Duodenal mucosa (tissue), 2 donors: ENCODE data around the gene GIT2.
"Not testable (repeated sequence)": the region's sequence is repeated elsewhere in the genome, so short reads cannot be mapped to it uniquely, and the experiment has no call there.

Experiments used
- H3K27ac ChIP-seq: one replicate; pipeline ENCODE4 v1.7.0; 2013; ENCODE audit warnings: low read depth, low read length
- H3K27me3 ChIP-seq, 2 donors: one replicate each; pipeline ENCODE4 v1.7.0; 2013; ENCODE audit warnings: low read length in 2 of 2, control low read depth in 1 of 2; ENCODE audit not compliant: insufficient read depth in 2 of 2, control insufficient read depth in 1 of 2
- H3K36me3 ChIP-seq, 2 donors: one replicate each; pipeline ENCODE4 v1.7.0; 2013; ENCODE audit warnings: low read length in 2 of 2, control low read depth in 1 of 2; ENCODE audit not compliant: insufficient read depth in 2 of 2, control insufficient read depth in 1 of 2
- H3K4me1 ChIP-seq, 2 donors: one replicate each; pipeline ENCODE4 v1.7.0; 2013; ENCODE audit warnings: low read length in 2 of 2, control low read depth in 1 of 2; ENCODE audit not compliant: insufficient read depth in 2 of 2, control insufficient read depth in 1 of 2
- H3K4me3 ChIP-seq, 2 donors: one replicate each; pipeline ENCODE4 v1.7.0; 2013; ENCODE audit warnings: low read length in 2 of 2, low read depth in 1 of 2
- H3K9ac ChIP-seq, 2 donors: one replicate each; pipeline ENCODE4 v1.7.0; 2013; ENCODE audit warnings: low read length in 2 of 2, low read depth in 1 of 2
- H3K9me3 ChIP-seq, 2 donors: one replicate each; pipeline ENCODE4 v1.7.0; 2013; ENCODE audit warnings: low read length in 2 of 2, control low read depth in 1 of 2; ENCODE audit not compliant: control insufficient read depth in 1 of 2

GIT2 gene

GRCh38 chr12:109986236-109986635 lies 9.9 kb downstream of the GIT2 start:
- H3K4me3 ChIP-seq, H3K27ac ChIP-seq, H3K9ac ChIP-seq, H3K4me1 ChIP-seq, H3K9me3 ChIP-seq, H3K27me3 ChIP-seq: not testable (repeated sequence)
- H3K36me3 ChIP-seq: peaks cover 26 to 75% of the 10 kb centered on the region in 2 donors

GRCh38 chr12:109983432-109984142 lies 12.6 kb downstream of the GIT2 start:
- Histone ChIP-seq H3K27me3 (no peaks in the 10 kb centered on the region), H3K9ac (no peak overlapping the region), H3K9me3 (no peaks in the 10 kb centered on the region), H3K27ac (no peak overlapping the region), H3K4me1 (no peaks in the 10 kb centered on the region), H3K4me3 (no peak overlapping the region), H3K36me3 (peaks cover 31 to 73% of the 10 kb centered on the region in 2 donors)

GRCh38 chr12:109982210-109982609 lies 14.0 kb downstream of the GIT2 start:
- Histone ChIP-seq H3K4me1 (no peaks in the 10 kb centered on the region), H3K27ac (no peak overlapping the region), H3K9me3 (no peaks in the 10 kb centered on the region), H3K4me3 (no peak overlapping the region), H3K36me3 (peaks cover 32 to 73% of the 10 kb centered on the region in 2 donors), H3K27me3 (no peaks in the 10 kb centered on the region), H3K9ac (no peak overlapping the region)

- no peaks in the 10 kb centered on the region for H3K27me3 ChIP-seq
- no peaks in the 10 kb centered on the region for H3K9me3 ChIP-seq
- H3K4me3 ChIP-seq: no peak overlapping the region
- no peak overlapping the region for H3K27ac ChIP-seq
- H3K36me3 ChIP-seq: peaks cover 36 to 79% of the 10 kb centered on the region in 2 donors
- H3K9ac ChIP-seq: no peak overlapping the region
- H3K4me1 ChIP-seq: no peaks in the 10 kb centered on the region
Measured at GRCh38 chr12:109981311-109981710, 14.9 kb downstream of the GIT2 start.

GRCh38 chr12:109972821-109973220 lies 23.3 kb downstream of the GIT2 start:
- no peak overlapping the region for H3K4me3 ChIP-seq
- peaks cover 1 to 2% of the 10 kb centered on the region in 2 donors for H3K4me1 ChIP-seq
- no peaks in the 10 kb centered on the region for H3K27me3 ChIP-seq
- H3K27ac ChIP-seq: no peak overlapping the region
- H3K9ac ChIP-seq: no peak overlapping the region
- no peaks in the 10 kb centered on the region for H3K9me3 ChIP-seq
- peaks cover 4 to 42% of the 10 kb centered on the region in 2 donors for H3K36me3 ChIP-seq

GRCh38 chr12:109968801-109969200 lies 27.4 kb downstream of the GIT2 start:
- Histone ChIP-seq H3K27me3 (no peaks in the 10 kb centered on the region), H3K9me3 (no peaks in the 10 kb centered on the region), H3K4me3 (no peak overlapping the region), H3K4me1 (peaks cover 15 to 22% of the 10 kb centered on the region in 2 donors), H3K27ac (no peak overlapping the region), H3K36me3 (peaks cover 8 to 32% of the 10 kb centered on the region in 2 donors), H3K9ac (no peak overlapping the region)

- peak overlapping the region; percentile 31 to 58 for H3K9ac ChIP-seq
- H3K9me3 ChIP-seq: no peaks in the 10 kb centered on the region
- H3K36me3 ChIP-seq: peaks cover 14 to 35% of the 10 kb centered on the region in 2 donors
- no peaks in the 10 kb centered on the region for H3K27me3 ChIP-seq
- H3K27ac ChIP-seq: peak overlapping the region; percentile 26
- peak overlapping the region; percentile 62 to 65 for H3K4me3 ChIP-seq
- H3K4me1 ChIP-seq: peaks cover 15 to 22% of the 10 kb centered on the region in 2 donors
Measured at GRCh38 chr12:109968032-109968420, 28.1 kb downstream of the GIT2 start.

- Histone ChIP-seq H3K27ac (peak overlapping the region; percentile 26), H3K36me3 (peaks cover 14 to 39% of the 10 kb centered on the region in 2 donors), H3K27me3 (no peaks in the 10 kb centered on the region), H3K9ac (peak overlapping the region; percentile 31 to 58), H3K4me3 (peak overlapping the region; percentile 62 to 65), H3K4me1 (peaks cover 15 to 25% of the 10 kb centered on the region in 2 donors), H3K9me3 (no peaks in the 10 kb centered on the region)
Measured at GRCh38 chr12:109967383-109968031, 28.7 kb downstream of the GIT2 start.

- no peak overlapping the region for H3K4me3 ChIP-seq
- H3K9me3 ChIP-seq: no peaks in the 10 kb centered on the region
- H3K4me1 ChIP-seq: peaks cover 19 to 28% of the 10 kb centered on the region in 2 donors
- no peak overlapping the region for H3K9ac ChIP-seq
- H3K36me3 ChIP-seq: peaks cover 14 to 46% of the 10 kb centered on the region in 2 donors
- H3K27ac ChIP-seq: no peak overlapping the region
- H3K27me3 ChIP-seq: no peaks in the 10 kb centered on the region
Measured at GRCh38 chr12:109966546-109966945, 29.6 kb downstream of the GIT2 start.

GRCh38 chr12:109963743-109964429 lies 32.3 kb downstream of the GIT2 start:
- Histone ChIP-seq H3K4me1 (peaks cover 22 to 33% of the 10 kb centered on the region in 2 donors), H3K4me3 (no peak overlapping the region), H3K9me3 (no peaks in the 10 kb centered on the region), H3K9ac (no peak overlapping the region), H3K27ac (no peak overlapping the region), H3K27me3 (no peaks in the 10 kb centered on the region), H3K36me3 (peaks cover 22 to 42% of the 10 kb centered on the region in 2 donors)
